LNCaP clone FGC (cell line): ENCODE data around the gene CCR3.

Experiments
- DNase-seq: peaks from one replicate; pipeline ENCODE4 v3.0.0-alpha.2; 2011; ENCODE audit warnings: low read depth
- H3K4me3 ChIP-seq: 2 replicates; pipeline ENCODE4 v1.5.1; 2011; ENCODE audit warnings: mild to moderate bottlenecking, low read depth, low read length, control low read depth
- CTCF ChIP-seq: IDR thresholded peaks from 2 replicates; pipeline ENCODE4 v1.5.1; 2012; ENCODE audit warnings: mild to moderate bottlenecking; ENCODE audit not compliant: control insufficient read depth, insufficient read depth; ENCODE audit errors: extremely low read depth

Gene CCR3

GRCh38 chr3:46281551-46281950, 39.3 kb downstream of the CCR3 start:
- TF ChIP-seq CTCF = no peak
- DNase-seq = no peak
- no peak overlapping the region for H3K4me3 ChIP-seq

GRCh38 chr3:46282041-46282440, 39.8 kb downstream of the CCR3 start:
- no peak overlapping the region for H3K4me3 ChIP-seq
- TF ChIP-seq CTCF = no peak
- no peak for DNase-seq

GRCh38 chr3:46282696-46283095, 40.4 kb downstream of the CCR3 start:
- DNase-seq = no peak
- no peak for TF ChIP-seq CTCF
- H3K4me3 ChIP-seq = no peak overlapping the region

- DNase-seq = no peak
- H3K4me3 ChIP-seq = no peak overlapping the region
- no peak for TF ChIP-seq CTCF
Observed at GRCh38 chr3:46283881-46284450, 41.7 kb downstream of the CCR3 start.

GRCh38 chr3:46284981-46285683, 42.9 kb downstream of the CCR3 start:
- no peak overlapping the region for H3K4me3 ChIP-seq
- no peak for DNase-seq
- TF ChIP-seq CTCF = no peak

- DNase-seq = no peak
- no peak for TF ChIP-seq CTCF
- H3K4me3 ChIP-seq = no peak overlapping the region
Observed at GRCh38 chr3:46285931-46286619, 43.8 kb downstream of the CCR3 start.
